DMS153 treated with DMSO at 0.1 percent for 48 hours (cell line): ENCODE data around the gene RPS10.
"Not testable (repeated sequence)": the region's sequence is repeated elsewhere in the genome, so short reads cannot be mapped to it uniquely, and the experiment has no call there.

Experiments used
- DNase-seq: peaks from one replicate; lab custom pipeline; 2025; ENCODE audit not compliant: unreplicated experiment; lab: John Stamatoyannopoulos, UW

The RPS10 gene

DNA sequence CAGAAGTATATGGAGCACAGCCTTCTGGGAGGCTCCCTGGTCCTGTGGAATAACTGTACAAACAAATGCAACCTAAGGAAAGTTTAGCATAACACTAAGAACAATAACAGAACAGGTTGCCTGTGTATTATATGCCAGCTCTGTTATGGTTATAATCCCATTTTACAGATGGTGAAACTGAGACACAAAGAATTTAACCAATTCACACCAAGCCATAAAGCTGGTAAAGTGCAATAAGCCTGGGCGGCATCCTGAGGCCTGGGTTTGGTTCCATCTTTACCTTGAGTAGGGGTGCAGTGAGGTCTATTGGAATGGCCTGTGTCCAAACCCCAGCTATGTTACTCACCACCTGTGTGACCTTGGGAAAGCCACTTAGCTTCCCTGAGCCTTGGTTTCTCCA, 25.3 kb upstream of the RPS10 start:
- DNase-seq: no peak

DNA sequence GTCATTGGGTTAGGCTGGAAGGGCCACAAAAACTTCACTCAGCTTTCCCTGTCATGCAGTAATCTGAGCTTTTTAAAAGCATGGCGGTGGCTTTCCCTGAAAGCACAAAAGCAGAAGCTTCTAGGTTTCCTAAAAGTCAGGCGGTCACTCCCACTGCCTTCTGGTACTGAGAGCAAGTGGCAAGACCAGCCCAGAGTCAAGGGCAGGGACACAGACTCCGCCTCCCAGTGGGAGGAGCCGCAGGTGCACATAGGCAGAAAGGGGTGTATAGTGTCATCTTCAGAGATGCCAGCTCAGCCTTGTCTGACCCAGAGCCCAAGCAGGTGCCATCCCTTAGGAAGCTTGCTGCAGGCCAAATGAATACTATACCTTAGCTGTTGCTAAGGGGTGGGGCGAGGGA, 22.0 kb upstream of the RPS10 start:
- no peak for DNase-seq

DNA sequence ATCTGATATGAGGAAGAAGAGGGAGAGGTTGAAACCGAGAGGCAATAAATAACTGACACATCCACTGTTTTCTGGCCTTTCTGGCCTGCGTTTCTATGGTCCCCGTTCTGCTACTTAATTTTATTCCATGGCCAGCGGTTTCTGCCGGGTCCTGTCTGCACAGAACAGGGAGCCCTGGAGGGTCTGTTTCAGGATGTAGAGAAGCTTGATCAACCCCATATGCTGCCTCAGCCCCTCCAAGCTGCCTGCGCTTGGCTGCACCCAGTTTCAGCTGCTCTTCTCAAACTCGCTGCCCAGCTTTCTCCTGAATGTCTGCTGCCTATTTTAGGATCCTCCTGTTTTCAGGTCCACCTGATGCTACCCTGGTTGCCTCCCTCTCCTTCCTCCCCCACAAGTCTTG, 21.5 kb upstream of the RPS10 start:
- DNase-seq: no peak

DNA sequence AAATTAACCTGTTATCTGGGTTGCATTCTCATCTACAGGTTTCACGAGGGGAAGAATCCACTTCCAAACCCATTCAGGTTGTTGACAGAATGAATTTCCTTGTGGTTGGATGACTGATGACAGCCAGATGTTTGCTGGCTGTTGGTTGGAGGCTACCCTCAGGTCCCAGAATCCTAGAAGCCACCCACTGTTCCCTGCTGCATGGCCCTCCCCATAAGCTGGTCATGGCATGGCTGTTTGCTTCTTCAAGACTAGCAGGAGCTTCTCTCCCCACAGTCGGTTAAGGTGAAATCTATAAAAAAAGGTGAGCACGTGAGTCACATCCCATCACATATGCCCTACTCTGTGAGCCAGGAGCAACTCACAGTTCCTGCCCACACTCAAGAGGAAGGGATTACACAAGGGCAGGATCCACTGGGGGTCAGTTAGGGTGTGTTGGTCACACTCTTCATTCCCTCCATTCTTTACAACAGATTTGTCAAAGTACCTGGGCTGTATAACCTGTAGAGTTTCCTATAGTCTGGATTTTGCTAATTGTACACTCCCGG, 19.5 kb upstream of the RPS10 start:
- no peak for DNase-seq

DNA sequence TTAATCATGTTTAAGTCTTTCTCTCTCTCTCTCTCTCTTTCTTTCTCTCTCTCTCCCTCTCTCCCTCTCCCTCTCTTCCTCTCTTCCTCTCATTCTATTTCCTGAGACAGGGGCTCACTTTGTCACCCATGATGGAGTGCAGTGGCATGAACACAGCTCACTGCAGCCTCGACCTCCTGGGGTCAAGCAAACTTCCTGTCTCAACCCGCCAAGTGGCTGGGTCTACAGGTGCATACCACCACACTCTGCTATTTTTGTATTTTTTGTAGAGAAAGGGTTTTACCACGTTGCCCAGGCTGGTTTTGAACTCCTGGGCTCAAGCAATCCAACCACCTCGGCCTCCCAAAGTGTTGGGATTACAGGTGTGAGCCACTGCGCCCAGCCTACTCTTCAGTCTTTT, 15.7 kb upstream of the RPS10 start:
- DNase-seq: no peak

DNA sequence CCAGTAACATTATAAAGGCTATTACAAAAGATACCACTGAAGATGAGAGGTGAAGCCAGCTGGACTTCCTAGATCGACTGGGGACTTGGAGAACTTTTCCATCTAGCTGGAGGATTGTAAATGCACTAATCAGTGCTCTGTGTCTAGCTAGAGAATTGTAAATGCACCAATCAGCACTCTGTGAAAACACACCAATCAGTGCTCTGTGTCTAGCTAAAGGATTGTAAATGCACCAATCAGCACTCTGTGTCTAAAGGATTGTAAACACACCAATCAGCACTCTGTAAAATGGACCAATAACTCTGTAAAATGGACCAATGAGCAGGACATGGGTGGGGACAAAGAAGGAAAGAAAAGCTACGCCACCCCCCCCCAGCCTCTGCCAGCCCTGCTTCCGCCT, 13.6 kb upstream of the RPS10 start:
- no peak for DNase-seq

DNA sequence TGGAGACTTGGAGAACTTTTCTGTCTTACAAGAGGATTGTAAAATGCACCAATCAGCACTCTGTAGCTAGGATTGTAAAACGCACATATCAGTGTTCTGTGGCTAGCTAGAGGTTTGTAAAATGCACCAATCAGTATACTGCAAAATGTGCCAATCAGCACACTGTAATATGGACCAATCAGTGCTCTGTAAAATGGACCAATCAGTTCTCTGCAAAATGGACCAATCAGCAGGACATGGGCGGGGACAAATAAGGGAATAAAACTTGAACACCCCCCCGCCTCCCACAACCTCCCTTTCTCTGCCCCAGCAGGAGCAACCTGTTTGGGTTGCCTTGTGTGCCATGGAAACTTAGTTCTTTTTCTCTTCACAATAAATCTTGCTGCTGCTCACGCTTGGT, 12.8 kb upstream of the RPS10 start:
- no peak for DNase-seq

DNA sequence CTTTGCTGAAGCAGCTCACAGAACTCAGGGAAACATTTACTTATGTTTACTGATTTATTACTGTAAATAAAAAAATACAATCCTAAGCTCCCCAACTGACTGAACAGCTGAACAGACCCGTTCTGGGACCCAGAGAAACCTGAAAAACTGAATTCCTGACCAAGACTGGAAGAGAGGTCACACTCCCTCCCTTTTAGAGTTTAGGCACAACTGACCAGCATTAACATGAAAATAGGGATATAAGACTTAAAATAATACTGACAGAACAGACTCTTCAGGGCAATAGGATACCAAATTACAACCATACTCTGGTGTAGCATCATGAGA, 11.7 kb upstream of the RPS10 start:
- no peak for DNase-seq

DNA sequence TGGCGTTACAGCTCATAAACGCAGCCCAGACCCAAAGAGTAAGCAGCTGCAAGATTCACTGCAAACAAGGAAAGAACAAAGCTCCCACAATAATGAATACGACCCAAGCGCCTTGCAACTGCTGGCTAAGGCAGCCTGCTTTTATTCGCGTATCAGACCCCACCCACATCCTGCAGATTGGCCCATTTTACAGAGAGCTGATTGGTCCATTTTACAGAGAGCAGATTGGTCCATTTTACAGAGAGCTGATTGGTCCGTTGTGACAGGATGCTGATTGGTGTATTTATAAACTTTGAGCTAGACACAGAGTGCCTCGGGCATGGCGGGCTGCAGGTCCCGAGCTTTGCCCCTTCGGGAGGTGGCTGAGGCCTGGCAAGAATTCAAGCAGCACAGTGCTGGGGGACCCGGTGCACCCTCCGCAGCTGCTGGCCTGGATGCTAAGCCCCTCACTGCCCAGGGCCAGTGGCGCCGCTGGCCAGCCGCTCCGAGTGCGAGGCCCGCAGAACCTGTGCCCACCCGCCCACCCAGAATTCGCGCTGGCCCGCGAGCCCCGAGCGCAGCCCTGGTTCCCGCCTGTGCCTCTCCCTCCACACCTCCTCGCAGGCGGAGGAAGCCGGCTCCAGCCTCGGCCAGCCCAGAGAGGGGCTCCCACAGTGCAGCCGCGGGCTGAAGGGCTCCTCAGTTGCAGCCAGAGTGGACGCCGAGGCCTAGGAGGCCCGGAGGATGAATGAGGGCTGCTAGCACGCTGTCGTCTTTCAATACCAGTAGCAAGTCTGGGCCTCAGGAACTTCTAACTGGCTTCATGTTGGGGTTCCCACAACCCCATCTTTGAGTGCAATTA, 11.2 kb upstream of the RPS10 start:
- no peak for DNase-seq

DNA sequence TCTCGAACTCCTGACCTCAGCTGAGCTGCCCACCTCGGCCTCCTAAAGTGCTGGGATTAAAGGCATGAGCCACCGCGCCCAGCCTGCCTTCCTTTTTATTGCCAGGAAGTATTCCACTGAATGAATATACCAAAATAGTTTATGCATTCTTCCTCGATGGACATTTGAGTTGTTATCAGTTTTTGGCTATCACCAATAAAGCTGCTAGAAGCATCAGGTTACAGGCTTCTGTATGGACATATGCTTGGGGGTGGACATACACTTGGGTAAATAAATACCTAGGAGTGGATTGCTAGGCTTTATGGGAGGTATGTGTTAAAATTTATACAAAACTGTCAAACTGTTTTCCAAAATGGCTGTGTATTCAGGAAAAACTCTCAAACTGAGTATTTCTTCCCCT, 10.0 kb upstream of the RPS10 start:
- no peak for DNase-seq

DNA sequence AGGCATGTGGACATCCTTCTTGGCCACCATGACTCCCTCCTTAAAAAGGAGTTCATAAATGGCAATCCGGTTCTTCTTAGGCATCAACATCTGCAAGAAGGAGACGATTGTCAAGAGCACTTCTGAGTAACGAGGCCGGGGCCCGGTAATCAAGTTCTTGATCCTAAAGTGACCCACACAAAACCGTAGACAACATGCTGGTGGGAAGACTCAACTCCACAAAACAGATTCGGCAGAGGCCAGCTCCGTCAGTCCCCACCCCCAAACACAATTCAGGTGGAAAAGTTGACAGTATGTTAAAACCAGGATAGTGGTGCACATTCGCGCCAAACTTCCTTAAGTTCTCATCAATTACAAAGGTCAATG, 754 bp downstream of the RPS10 start:
- DNase-seq: no peak

DNA sequence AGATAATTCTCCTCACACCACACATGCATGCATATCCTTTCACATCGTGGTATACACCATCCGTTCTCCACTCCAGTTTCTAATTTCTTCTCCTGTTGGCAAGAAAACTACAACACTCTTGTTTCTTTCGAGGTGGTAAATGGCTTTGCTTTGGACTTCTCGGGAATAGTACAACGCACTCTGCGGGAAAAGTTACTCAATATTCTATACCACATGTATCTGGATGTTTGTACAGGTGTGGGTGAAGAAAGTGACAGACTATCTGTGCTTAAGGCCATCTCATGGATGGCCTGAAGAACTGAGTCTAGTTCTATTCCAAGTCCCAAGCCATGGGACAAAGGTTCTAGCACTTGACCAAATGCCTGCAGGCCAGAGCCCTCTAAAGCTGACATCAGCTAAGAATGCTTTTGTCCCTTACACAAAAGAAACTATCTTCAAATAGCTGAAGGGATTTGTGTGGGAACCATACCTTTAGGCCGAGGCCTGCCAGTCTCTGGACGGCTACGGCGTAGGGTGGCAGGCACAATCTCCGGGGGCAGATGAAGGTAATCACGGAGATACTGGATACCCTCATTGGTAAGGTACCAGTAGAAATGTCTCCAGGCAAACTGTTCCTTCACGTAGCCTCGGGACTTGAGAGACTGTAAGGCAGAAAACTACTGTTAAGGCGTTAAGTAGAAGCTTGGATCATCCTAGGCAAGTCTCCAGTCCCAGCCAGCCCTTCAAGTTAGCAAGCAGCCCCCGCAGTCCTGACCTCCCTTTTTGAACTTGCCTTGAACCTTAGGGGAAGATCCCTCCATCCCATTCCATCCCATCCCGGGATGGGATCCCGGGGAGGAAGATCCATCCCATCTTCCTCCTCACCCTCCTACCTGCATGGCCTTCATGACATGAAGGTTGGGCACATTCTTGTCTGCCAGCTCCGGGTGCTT, 1.4 kb downstream of the RPS10 start:
- no peak for DNase-seq

DNA sequence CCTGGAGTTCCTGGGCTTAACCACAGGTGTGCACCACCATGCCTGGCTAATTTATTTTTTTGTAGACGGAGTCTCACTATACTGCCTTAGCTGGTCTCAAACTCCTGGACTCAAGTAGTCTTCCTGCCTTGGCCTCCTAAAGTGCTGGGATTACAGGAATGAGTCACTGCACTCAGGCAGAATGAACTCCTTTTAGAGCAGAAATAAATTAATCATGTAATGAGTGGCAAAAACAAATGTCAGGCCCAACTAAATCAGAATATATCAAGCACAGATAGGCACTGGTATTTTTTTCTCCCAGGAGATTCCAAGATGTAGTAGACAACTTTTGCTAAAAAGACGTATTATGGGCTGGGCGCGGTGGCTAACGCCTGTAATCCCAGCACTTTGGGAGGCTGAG, 2.6 kb downstream of the RPS10 start:
- no peak for DNase-seq

DNA sequence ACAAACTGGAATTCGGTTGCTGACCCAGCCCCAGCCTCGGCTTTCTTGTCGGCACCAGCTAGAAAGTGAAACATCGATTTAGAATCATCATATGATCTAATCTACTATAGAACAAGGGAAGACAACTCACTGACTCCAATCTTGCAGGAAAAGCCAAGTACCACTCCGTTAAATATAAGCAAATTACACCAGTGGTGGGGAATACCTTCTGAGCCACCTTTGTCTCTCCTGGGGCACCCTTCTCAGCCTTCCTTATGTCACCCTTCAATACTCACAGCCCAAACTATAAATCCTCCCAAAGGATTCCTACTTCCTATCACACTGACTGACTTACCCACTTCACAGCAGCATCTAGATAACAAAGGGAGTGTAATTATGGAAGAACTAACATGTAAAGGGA, 7.5 kb downstream of the RPS10 start:
- DNase-seq: no peak

DNA sequence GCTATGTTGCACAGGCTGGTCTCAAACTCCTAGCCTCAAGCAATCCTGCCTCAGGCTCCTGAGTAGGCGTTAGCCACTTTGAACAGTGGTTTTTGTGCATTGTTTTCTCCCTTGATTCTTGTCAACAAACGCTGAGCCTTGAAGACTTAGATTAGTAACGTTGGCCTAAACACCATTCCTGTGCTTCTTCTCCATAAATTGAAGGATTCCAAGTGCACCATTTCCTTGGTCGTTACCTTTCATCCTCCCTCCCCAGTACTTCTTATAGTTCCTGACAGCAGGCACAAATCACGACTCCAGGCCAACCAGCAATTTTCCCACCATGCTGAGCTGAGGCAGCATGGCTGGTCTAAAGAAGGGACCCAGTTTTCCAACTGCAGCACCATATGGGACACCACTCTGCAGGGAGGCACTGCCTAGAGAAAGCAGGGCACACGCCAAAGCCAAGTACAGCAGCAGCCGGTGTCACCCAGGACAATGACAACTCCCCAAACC, 8.9 kb downstream of the RPS10 start:
- no peak for DNase-seq

DNA sequence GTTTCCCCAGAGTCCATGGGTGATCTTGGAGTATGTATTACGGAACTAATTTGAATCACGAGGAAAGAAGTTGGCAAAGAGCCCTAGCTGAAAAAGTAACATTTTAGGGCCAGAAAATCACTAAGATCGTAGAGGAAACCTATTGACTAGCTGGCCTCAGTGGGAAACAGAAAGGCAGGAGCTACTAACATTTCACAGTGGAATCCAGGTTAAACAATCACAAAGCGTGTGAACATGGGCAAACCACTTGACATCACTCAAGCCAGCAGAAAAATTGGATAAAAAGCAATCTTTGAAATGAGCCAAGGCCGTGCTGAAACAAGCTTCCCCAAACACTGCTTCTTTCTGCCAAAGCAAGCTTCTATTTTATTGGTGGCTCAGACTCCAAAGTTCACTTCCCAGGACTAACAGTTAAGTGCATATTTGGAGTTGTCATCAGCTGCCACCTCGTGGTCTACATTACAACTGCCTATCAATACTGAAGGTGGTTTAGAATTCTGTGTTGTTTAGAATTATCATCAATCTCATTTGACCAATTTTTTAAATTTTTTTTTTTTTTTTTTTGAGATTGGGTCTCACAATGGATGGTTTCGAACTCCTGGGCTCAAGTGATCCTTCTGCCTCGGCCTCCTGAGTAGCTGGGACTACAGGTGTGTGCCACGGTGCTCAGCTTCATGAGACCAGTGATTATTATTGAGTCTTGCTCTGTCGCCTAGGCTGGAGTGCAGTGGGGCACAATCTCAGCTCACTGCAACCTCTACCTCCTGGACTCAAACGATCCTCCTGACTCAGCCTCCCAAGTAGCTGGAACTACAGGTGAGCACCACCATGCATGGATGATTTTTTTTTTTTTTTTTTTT, 10.6 kb downstream of the RPS10 start:
- peak; percentile 11 for DNase-seq

DNA sequence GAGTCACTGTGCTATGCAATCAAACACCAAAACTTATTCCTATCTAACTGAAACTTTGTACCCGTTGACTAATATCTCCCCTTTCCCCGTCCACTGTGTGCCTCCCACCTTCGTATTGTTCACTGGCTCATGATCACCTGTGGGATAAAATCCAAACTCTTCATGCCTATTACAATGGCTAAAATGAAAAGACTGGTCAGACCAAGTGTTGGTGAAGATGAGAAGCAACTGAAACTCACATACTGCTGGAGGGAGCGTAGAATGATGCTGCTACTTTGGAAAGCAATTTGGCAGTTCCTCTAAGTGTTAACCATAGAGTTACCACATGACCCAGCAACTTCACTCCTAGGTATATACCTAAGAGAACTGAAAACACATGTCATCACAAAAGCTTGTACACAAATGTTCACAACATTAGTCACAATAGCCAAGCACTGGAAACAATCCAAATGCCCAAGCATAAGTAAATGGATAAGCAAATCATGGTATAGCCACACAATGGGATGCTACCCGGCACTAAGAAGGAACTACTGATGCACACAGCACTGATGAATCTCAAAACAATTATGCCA, 13.1 kb downstream of the RPS10 start:
- no peak for DNase-seq

DNA sequence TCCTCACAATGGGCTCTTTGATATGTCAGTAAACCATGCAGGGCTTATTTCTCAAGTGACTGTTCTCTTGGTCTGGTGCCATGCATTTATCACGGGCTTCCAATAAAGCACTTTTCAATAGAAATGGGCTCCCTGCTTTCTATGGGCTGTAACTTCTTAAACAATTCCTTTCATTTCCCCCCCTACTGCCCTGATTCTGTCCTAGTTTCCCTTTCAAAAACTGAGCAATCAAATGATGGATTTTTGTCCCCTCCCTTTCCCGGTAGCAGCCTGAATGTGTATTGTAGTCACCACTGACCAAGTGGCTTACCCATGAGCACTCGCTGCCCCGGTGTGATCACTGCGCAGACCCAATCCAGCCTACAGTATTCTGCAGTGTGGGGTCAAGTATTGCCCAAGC, 13.9 kb downstream of the RPS10 start:
- DNase-seq: no peak

DNA sequence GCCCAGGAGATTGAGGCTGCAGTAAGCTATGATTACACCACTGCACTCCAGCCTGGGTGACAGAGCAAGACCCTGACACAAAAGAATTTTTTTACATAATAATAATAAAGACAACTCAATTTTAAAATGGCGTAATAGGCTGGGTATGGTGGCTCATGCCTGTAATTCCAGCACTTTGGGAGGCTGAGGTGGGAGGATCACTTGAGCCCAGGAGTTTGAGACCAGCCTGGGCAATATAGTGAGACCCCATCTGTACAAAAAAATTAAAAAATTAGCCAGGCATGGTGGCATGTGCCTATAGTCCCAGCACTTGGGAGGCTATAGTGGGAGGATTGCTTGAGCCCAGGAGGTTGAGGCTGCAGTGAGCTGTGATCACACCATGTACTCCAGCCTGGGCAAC, 18.0 kb downstream of the RPS10 start:
- DNase-seq: not testable (repeated sequence)

DNA sequence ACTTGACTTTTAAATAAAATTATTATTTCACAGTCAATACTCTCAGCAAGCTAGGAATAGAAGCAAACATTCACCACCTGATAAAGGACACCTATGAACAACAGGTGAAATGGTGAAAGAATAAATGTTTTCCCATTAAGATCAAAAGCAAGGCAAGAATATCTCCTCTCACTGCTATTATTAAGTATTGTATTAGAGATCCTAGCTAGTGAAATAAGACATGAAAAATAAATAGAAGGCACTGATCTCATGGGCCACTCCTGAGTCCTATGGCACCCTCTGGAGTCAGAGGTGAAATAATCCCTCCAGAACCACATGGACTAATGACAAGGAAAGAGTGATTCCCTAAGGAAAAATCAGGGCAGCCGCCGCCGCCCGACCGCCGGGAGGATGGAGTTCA, 29.4 kb downstream of the RPS10 start:
- no peak for DNase-seq

DNA sequence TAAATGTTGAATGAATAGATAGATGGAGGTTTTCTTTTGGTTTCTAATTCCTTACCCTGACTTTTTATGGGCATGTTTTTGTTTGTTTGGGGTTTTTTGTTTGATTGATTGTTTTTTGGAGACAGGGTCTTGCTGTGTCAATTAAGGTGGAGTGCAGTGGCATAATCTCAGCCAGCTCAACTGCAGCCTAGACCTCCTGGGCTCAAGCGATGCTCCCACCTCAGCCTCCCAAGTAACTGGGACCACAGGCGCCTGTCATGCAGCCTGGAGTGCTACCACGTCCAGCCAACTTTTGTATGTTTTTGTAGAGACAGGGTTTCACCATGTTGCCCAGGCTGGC, 31.9 kb downstream of the RPS10 start:
- DNase-seq: no peak
